HepG2 (cell line): ENCODE data around the gene CD7. TPM values are rescaled to one million over a fixed set of nuclear protein-coding genes. Genes with fewer than 3 reads are reported as not detected.

ENCODE experiments used
- ARNTL ChIP-seq: sonication (generic); formaldehyde crosslinking; IDR thresholded peaks from 2 replicates; pipeline ENCODE4 v1.4.0; 2020; ENCODE audit warnings: mild to moderate bottlenecking, missing genetic modification reagents
- ERF ChIP-seq: IDR thresholded peaks from 2 replicates; pipeline ENCODE4 v1.6.1; 2018; ENCODE audit warnings: missing biosample characterization, missing genetic modification reagents
- GABPB1 ChIP-seq: IDR thresholded peaks from 2 replicates; pipeline ENCODE4 v1.6.1; 2016; ENCODE audit warnings: mild to moderate bottlenecking, missing genetic modification reagents, moderate library complexity, missing compliant biosample characterization
- HOXA5 ChIP-seq: sonication (generic); formaldehyde crosslinking; IDR thresholded peaks from 2 replicates; pipeline ENCODE4 v1.4.0; 2020; ENCODE audit warnings: missing genetic modification reagents
- MBD4 ChIP-seq: IDR thresholded peaks from 2 replicates; pipeline ENCODE4 v1.6.1; 2012; ENCODE audit warnings: low read length, inconsistent platforms, borderline replicate concordance
- RCOR2 ChIP-seq: IDR thresholded peaks from 2 replicates; pipeline ENCODE4 v1.6.1; 2016; ENCODE audit warnings: missing biosample characterization, missing genetic modification reagents
- RFX5 ChIP-seq: IDR thresholded peaks from 2 replicates; pipeline ENCODE4 v1.6.1; 2011; ENCODE audit warnings: low read depth, low read length, improper control_type of control experiment
- YEATS4 ChIP-seq: sonication (generic); formaldehyde crosslinking; IDR thresholded peaks from 2 replicates; pipeline ENCODE4 v1.4.0; 2020; ENCODE audit warnings: missing genetic modification reagents, borderline replicate concordance
- ZEB1 ChIP-seq: IDR thresholded peaks from 2 replicates; pipeline ENCODE4 v1.6.1; 2012; ENCODE audit warnings: mild to moderate bottlenecking, low read depth, inconsistent platforms; ENCODE audit not compliant: insufficient replicate concordance
- ZFP82 ChIP-seq: sonication (generic); formaldehyde crosslinking; IDR thresholded peaks from 2 replicates; pipeline ENCODE4 v1.5.1; 2020; ENCODE audit warnings: mild to moderate bottlenecking, missing genetic modification reagents, borderline replicate concordance
- ZNF629 ChIP-seq: sonication (generic); formaldehyde crosslinking; conservative IDR thresholded peaks from 2 replicates; pipeline ENCODE4 v1.5.0; 2020; ENCODE audit warnings: missing genetic modification reagents
- ZNF775 ChIP-seq: sonication (generic); formaldehyde crosslinking; IDR thresholded peaks from 2 replicates; pipeline ENCODE4 v1.4.0; 2020; ENCODE audit warnings: missing genetic modification reagents, mild to moderate bottlenecking, moderate library complexity, borderline replicate concordance
- ZNF781 ChIP-seq: sonication (generic); formaldehyde crosslinking; IDR thresholded peaks from 2 replicates; pipeline ENCODE4 v1.5.1; 2020; ENCODE audit warnings: borderline replicate concordance, mild to moderate bottlenecking, missing genetic modification reagents; ENCODE audit errors: not compliant biosample characterization
- polyA plus RNA-seq, 8 experiments: library from polyadenylated mRNA; depleted of rRNA in 3 of 8; stranded (reverse) in 7 of 8; unstranded in 1 of 8; fragments of >200 nt; fragmentation: Illumina TruSeq in 4 of 8; extraction: Trizol in 4 of 8; gene quantifications; 2 replicates each; pipeline versions ENCODE4 v1.2.1 to v1.2.3, GENCODE V29; 2011 to 2016; ENCODE audit warnings: low read depth in 4 of 8, missing spikeins in 1 of 8, mixed read lengths in 1 of 8; ENCODE audit not compliant: insufficient read depth in 1 of 8
- total RNA-seq, 5 experiments: library from RNA; depleted of rRNA; stranded (reverse); fragments of >200 nt; fragmentation: Illumina TruSeq; extraction: Trizol; gene quantifications; 2 replicates each; pipeline ENCODE4 v1.2.3, GENCODE V29; 2016; ENCODE audit warnings: low read depth in 1 of 5
- TF ChIP-seq, protein P1 (sequence below): sonication (generic); formaldehyde crosslinking; conservative IDR thresholded peaks from 2 replicates; pipeline ENCODE4 v1.8.0; 2022; ENCODE audit warnings: missing genetic modification reagents
- TF ChIP-seq, protein P2 (sequence below), 2 experiments: sonication (generic) in 1 of 2; formaldehyde crosslinking in 1 of 2; IDR thresholded peaks; 2 replicates each; pipeline versions ENCODE4 v1.6.1 to v1.9.0; 2014 to 2022; ENCODE audit warnings: antibody characterized with exemption in 1 of 2, borderline replicate concordance in 1 of 2, inconsistent platforms in 1 of 2, low read depth in 1 of 2, missing genetic modification reagents in 1 of 2
- TF ChIP-seq, protein P3 (sequence below): IDR thresholded peaks from 2 replicates; pipeline ENCODE4 v1.6.1; 2016; ENCODE audit warnings: mild to moderate bottlenecking
- TF ChIP-seq, protein P4 (sequence below): sonication (generic); formaldehyde crosslinking; IDR thresholded peaks from 2 replicates; pipeline ENCODE4 v1.4.0; 2020; ENCODE audit warnings: missing genetic modification reagents

The CD7 gene
- total and polyA plus RNA-seq, 2 of the 13 experiments (the other 11 are each of a cell fraction or from before 2014, with no cell fraction given): 67.6 to 76.4 TPM

DNA sequence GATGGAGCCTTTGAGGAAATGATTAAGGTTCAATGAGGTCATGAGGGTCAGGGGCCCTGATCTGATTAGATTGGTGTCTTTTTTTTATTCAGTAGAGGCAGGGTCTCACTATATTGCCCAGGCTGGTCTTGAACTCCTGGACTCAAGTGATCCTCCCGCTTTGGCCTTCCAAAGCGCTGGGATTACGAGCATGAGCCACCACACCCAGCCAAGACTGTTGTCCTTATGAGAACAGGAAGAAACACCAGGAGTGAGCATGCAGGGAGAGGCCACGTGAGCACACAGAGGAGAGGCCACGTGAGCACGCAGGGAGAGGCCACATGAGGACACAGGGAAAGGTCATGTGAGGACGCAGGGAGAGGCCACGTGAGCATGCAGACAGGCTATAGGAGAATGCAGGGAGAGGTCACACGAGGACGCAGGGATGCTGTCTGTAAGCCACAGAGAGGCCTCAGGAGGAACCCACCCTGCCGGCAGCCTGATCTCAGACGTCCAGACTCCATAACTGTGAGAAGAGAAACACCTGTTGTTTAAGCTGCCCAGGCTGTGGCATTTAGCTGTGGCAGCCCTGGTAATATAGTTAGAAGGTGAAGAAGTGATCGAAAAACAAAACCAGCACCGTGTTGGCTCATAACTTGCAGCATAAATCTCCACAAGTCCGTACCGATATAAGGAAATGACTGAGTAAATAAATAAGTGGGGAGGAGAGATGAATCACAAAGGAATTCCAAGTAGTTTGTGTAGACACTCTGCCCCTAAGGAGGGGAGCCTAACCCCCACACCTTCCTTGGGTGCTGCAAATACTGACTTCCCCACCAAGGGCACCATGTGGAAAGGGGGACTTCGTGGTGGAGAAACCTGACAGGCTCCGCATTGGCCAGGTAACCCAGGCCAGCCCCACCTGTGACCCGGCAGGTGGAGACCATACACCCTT is 29.3 kb downstream of the CD7 start (continued):
- TF ChIP-seq ZNF629 (CRISPR knock-in tag) (peak; percentile 8; the same call in 1 of the 2 replicates), ZNF775 (CRISPR knock-in tag) (no peak), ZEB1 (no peak), GABPB1 (peak; percentile 83), ZFP82 (CRISPR knock-in tag) (no peak), HOXA5 (CRISPR knock-in tag) (no peak; the same call in 1 of the 2 replicates), RFX5 (no peak), MBD4 (no peak), YEATS4 (CRISPR knock-in tag) (no peak), ARNTL (CRISPR knock-in tag) (peak; percentile 100), ZNF781 (CRISPR knock-in tag) (peak; percentile 43), RCOR2 (peak; percentile 91), ERF (CRISPR knock-in tag) (peak; percentile 94)
- TF ChIP-seq, protein P1, sequence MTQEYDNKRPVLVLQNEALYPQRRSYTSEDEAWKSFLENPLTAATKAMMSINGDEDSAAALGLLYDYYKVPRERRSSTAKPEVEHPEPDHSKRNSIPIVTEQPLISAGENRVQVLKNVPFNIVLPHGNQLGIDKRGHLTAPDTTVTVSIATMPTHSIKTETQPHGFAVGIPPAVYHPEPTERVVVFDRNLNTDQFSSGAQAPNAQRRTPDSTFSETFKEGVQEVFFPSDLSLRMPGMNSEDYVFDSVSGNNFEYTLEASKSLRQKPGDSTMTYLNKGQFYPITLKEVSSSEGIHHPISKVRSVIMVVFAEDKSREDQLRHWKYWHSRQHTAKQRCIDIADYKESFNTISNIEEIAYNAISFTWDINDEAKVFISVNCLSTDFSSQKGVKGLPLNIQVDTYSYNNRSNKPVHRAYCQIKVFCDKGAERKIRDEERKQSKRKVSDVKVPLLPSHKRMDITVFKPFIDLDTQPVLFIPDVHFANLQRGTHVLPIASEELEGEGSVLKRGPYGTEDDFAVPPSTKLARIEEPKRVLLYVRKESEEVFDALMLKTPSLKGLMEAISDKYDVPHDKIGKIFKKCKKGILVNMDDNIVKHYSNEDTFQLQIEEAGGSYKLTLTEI (CRISPR knock-in tag): no peak
- TF ChIP-seq, protein P2, sequence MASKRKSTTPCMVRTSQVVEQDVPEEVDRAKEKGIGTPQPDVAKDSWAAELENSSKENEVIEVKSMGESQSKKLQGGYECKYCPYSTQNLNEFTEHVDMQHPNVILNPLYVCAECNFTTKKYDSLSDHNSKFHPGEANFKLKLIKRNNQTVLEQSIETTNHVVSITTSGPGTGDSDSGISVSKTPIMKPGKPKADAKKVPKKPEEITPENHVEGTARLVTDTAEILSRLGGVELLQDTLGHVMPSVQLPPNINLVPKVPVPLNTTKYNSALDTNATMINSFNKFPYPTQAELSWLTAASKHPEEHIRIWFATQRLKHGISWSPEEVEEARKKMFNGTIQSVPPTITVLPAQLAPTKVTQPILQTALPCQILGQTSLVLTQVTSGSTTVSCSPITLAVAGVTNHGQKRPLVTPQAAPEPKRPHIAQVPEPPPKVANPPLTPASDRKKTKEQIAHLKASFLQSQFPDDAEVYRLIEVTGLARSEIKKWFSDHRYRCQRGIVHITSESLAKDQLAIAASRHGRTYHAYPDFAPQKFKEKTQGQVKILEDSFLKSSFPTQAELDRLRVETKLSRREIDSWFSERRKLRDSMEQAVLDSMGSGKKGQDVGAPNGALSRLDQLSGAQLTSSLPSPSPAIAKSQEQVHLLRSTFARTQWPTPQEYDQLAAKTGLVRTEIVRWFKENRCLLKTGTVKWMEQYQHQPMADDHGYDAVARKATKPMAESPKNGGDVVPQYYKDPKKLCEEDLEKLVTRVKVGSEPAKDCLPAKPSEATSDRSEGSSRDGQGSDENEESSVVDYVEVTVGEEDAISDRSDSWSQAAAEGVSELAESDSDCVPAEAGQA (IDR thresholded peaks at IDR 0.05; ENCODE audit: low read depth): peak; percentile 66
- TF ChIP-seq, protein P2 (CRISPR knock-in tag; IDR thresholded peaks at IDR 0.05; ENCODE audit: borderline replicate concordance): no peak
- TF ChIP-seq, protein P3, sequence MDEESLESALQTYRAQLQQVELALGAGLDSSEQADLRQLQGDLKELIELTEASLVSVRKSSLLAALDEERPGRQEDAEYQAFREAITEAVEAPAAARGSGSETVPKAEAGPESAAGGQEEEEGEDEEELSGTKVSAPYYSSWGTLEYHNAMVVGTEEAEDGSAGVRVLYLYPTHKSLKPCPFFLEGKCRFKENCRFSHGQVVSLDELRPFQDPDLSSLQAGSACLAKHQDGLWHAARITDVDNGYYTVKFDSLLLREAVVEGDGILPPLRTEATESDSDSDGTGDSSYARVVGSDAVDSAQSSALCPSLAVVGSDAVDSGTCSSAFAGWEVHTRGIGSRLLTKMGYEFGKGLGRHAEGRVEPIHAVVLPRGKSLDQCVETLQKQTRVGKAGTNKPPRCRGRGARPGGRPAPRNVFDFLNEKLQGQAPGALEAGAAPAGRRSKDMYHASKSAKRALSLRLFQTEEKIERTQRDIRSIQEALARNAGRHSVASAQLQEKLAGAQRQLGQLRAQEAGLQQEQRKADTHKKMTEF: peak; percentile 95
- TF ChIP-seq, protein P4, sequence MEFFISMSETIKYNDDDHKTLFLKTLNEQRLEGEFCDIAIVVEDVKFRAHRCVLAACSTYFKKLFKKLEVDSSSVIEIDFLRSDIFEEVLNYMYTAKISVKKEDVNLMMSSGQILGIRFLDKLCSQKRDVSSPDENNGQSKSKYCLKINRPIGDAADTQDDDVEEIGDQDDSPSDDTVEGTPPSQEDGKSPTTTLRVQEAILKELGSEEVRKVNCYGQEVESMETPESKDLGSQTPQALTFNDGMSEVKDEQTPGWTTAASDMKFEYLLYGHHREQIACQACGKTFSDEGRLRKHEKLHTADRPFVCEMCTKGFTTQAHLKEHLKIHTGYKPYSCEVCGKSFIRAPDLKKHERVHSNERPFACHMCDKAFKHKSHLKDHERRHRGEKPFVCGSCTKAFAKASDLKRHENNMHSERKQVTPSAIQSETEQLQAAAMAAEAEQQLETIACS (CRISPR knock-in tag): no peak
